GM19468 (cell line): ENCODE data around the gene AKT3.

ENCODE experiments used
- ATAC-seq: cut with Tn5 transposase; IDR thresholded peaks from one replicate; pipeline ENCODE4 v1.9.1; 2021; ENCODE audit warnings: mild to moderate bottlenecking, moderate library complexity, moderate number of reproducible peaks; ENCODE audit not compliant: unreplicated experiment; ENCODE audit errors: extremely low read depth

The AKT3 gene

GRCh38 chr1:243477731-243478290 lies 372.2 kb downstream of the AKT3 start:
- ATAC-seq, result no peak

GRCh38 chr1:243475966-243476365 lies 374.1 kb downstream of the AKT3 start:
- ATAC-seq, result no peak

GRCh38 chr1:243474906-243475305 lies 375.1 kb downstream of the AKT3 start:
- ATAC-seq, result no peak

- no peak for ATAC-seq
These were observed 375.7 kb downstream of the AKT3 start for GRCh38 chr1:243474136-243474881.

DNA sequence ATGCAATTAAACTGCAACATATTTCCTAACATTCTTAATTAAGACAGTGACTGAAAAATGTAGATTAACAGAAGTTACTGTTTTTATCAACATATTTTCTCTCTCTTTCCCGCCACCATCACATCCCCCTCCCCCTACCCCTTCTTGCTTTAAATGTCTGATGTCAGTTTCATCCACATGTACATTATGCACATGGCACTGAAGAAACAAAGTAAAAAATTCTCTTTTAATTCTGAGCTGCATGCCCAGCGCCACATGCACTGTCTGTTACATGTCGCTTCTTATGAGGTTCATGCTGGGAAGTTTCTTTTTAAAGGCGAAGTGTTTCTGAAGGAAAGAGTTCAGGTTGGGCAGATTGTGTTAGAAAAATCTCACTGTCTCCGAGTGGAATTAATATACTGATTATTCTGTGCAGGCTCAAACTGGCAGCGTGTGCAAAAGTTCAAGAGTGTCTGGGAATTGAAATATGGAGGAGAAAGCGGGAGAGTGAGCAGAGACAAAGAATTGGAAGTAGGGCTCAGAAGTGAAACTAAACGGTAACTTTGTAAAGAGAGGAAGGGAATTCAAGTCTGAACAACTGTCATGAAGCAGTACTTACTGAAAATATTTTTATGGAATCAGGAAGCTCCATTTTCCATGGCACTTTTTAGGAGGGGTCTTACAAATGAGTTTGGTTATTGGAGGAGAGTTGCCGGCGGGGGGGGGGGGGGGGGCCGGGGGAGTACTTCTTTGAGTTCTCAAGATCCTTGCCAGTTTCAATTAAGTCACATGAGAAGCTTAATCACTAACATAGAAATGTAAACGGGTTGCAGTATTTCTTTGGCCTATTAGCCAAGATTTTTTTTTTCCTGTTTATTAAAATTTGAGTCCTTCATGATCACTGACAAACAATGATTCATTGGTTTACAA lies 376.6 kb downstream of the AKT3 start:
- no peak for ATAC-seq

- ATAC-seq, result peak; percentile 70
These were observed 378.0 kb downstream of the AKT3 start for GRCh38 chr1:243471754-243472745.

- ATAC-seq, result no peak
These were observed 378.9 kb downstream of the AKT3 start for GRCh38 chr1:243471026-243471685.

GRCh38 chr1:243470502-243470901 lies 379.5 kb downstream of the AKT3 start:
- no peak for ATAC-seq

- no peak for ATAC-seq
These were observed 380.5 kb downstream of the AKT3 start for GRCh38 chr1:243469497-243469896.

DNA sequence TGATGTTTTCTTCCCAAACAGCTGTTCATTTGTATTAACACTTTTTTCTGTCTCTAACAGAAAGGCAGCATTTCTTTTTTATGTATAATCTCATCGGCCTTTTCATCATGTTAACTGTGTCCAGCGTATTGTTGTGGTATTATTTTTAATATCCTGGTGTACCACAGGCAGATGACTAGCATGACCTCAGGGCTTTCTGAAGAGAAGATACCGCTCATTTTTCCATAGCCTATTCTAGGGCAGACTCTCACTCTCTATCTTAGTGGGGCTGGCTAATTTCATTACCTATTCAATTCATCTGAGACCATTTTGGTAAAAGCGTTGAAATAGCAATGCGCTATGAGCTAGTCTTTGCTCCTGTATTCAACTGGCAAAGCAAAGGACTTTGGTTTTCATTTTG lies 384.3 kb downstream of the AKT3 start:
- ATAC-seq, result no peak

- no peak for ATAC-seq
These were observed 385.0 kb downstream of the AKT3 start for GRCh38 chr1:243465081-243465480.

- no peak for ATAC-seq
These were observed 386.9 kb downstream of the AKT3 start for GRCh38 chr1:243462929-243463697.

DNA sequence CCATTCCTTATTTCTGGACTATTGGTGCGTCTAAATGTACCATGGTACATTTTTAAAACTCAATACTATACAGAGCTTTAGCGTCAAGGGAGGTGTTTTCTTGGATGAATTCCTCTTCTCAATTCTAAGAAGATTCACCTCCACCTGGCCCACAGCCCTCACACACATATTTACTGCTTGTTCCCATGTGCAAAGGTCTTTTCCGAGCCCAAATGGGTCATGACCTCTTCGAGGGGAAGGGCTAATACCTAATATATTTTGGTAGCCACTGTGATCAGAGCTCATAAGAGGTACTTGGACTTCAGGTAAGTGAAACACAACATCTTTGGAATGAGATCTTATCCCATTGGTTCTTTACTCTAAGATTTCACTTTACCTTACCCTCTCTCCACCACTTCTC lies 388.3 kb downstream of the AKT3 start:
- ATAC-seq, result no peak

- no peak for ATAC-seq
These were observed 391.0 kb downstream of the AKT3 start for GRCh38 chr1:243459059-243459458.

- no peak for ATAC-seq
These were observed 392.6 kb downstream of the AKT3 start for GRCh38 chr1:243457363-243457982.

- no peak for ATAC-seq
These were observed 394.0 kb downstream of the AKT3 start for GRCh38 chr1:243455760-243456651.

DNA sequence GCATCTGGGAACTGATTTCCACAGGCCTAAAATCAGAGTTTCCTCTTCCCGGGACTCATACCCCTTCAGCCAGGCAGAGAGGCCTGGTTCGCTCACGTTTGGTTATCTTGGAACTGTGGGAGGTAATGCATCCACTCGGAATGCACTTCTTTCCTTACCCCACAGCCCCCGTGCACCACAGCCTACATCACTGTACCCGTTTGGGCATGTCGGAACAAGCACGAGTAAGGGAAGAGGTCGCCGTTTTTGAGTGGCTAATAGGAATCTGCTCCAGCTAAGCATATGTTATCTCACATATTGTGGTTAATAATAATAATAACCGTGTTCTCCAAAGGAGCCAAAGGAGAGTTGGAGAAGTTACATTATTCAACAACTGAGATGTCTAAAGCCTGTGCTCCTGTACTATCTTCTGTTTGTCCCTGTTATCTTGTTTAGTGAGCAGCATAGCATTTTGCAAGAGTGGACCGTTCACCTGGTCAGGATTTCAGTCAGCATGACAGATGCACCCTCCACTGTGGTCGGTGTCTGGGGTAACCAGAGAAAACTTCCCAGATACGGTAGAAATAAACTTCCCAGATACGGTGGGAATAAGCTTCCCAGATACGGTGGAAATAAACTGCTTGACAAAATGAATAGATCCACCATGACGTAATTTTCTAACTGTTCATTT lies 395.6 kb downstream of the AKT3 start:
- no peak for ATAC-seq
